Suppressor macrophage treated with lipopolysaccharide for 1 hour (primary cell): ENCODE data around the gene SLC29A3.

ENCODE experiments used
- DNase-seq, 3 donors: peaks; one replicate each; pipeline ENCODE4 v3.0.0-alpha.2; 2020 to 2022

SLC29A3 gene

GRCh38 chr10:71301371-71301916, 17.6 kb upstream of the SLC29A3 start:
- DNase-seq, result no peak

GRCh38 chr10:71302451-71302850, 16.6 kb upstream of the SLC29A3 start:
- no peak for DNase-seq

GRCh38 chr10:71302874-71303568, 16.0 kb upstream of the SLC29A3 start:
- DNase-seq, result peak; percentile 70 to 76 (median 72)

- no peak for DNase-seq
Observed at GRCh38 chr10:71303569-71303907, 15.5 kb upstream of the SLC29A3 start.

- no peak for DNase-seq
Observed at GRCh38 chr10:71304914-71305313, 14.1 kb upstream of the SLC29A3 start.

GRCh38 chr10:71306979-71307378, 12.1 kb upstream of the SLC29A3 start:
- DNase-seq, result no peak

GRCh38 chr10:71307469-71308085, 11.5 kb upstream of the SLC29A3 start:
- DNase-seq, result no peak

- no peak for DNase-seq
Observed at GRCh38 chr10:71308244-71308643, 10.8 kb upstream of the SLC29A3 start.

GRCh38 chr10:71308985-71309384, 10.1 kb upstream of the SLC29A3 start:
- peak in 1 of 3 donors; percentile 25 for DNase-seq

GRCh38 chr10:71309919-71310318, 9.1 kb upstream of the SLC29A3 start:
- DNase-seq, result no peak

- DNase-seq, result no peak
Observed at GRCh38 chr10:71312220-71312619, 6.8 kb upstream of the SLC29A3 start.

- DNase-seq, result no peak
Observed at GRCh38 chr10:71312811-71313789, 6.0 kb upstream of the SLC29A3 start.

GRCh38 chr10:71314028-71314693, 4.9 kb upstream of the SLC29A3 start:
- DNase-seq, result peak; percentile 60 to 76 (median 74)

GRCh38 chr10:71314694-71315225, 4.3 kb upstream of the SLC29A3 start:
- DNase-seq, result no peak

GRCh38 chr10:71316056-71316785, 2.8 kb upstream of the SLC29A3 start:
- peak; percentile 65 to 74 (median 68) for DNase-seq

GRCh38 chr10:71316786-71317160, 2.3 kb upstream of the SLC29A3 start:
- DNase-seq, result no peak

- DNase-seq, result no peak
Observed at GRCh38 chr10:71317739-71318138, 1.3 kb upstream of the SLC29A3 start.

- no peak for DNase-seq
Observed at GRCh38 chr10:71319800-71320392, 837 bp downstream of the SLC29A3 start.

- no peak for DNase-seq
Observed at GRCh38 chr10:71320592-71320991, 1.5 kb downstream of the SLC29A3 start.

- no peak for DNase-seq
Observed at GRCh38 chr10:71321386-71321785, 2.3 kb downstream of the SLC29A3 start.

- DNase-seq, result peak; percentile 55 to 74 (median 64)
Observed at GRCh38 chr10:71323407-71323806, 4.3 kb downstream of the SLC29A3 start.
